HepG2 (cell line): Measurements from ENCODE around the gene ANKRD17. TPM values are rescaled to one million over a fixed set of nuclear protein-coding genes. Genes with fewer than 3 reads are reported as not detected.

Source experiments
- AGO1 ChIP-seq: fragments of 200-400 bp; formaldehyde crosslinking; IDR thresholded peaks from 2 replicates; pipeline ENCODE4 v1.6.1; 2017; ENCODE audit warnings: mild to moderate bottlenecking, low read depth, low read length, moderate library complexity; ENCODE audit not compliant: poor library complexity, severe bottlenecking
- BCL6 ChIP-seq: IDR thresholded peaks from 2 replicates; pipeline ENCODE4 v1.6.1; 2016; ENCODE audit warnings: missing genetic modification reagents, missing compliant biosample characterization
- HDAC2 ChIP-seq: sonication (generic); formaldehyde crosslinking; IDR thresholded peaks from 2 replicates; pipeline ENCODE4 v1.4.0; 2020; ENCODE audit warnings: missing genetic modification reagents
- IRF2 ChIP-seq: IDR thresholded peaks from 2 replicates; pipeline ENCODE4 v1.6.1; 2018; ENCODE audit warnings: missing genetic modification reagents, missing compliant biosample characterization
- ISX ChIP-seq: sonication (generic); formaldehyde crosslinking; conservative IDR thresholded peaks from 2 replicates; pipeline ENCODE4 v1.5.0; 2020; ENCODE audit warnings: missing genetic modification reagents
- KLF11 ChIP-seq: IDR thresholded peaks from 2 replicates; pipeline ENCODE4 v1.6.1; 2016; ENCODE audit warnings: missing compliant biosample characterization
- MYPOP ChIP-seq: sonication (generic); formaldehyde crosslinking; IDR thresholded peaks from 2 replicates; pipeline ENCODE4 v1.8.1; 2023; ENCODE audit warnings: mild to moderate bottlenecking, moderate library complexity, missing genetic modification reagents
- NR2F6 ChIP-seq, 2 experiments: IDR thresholded peaks; 2 replicates each; pipeline ENCODE4 v1.6.1; 2016; ENCODE audit warnings: antibody characterized with exemption in 1 of 2, mild to moderate bottlenecking in 1 of 2
- PHF8 ChIP-seq: sonication (generic); formaldehyde crosslinking; IDR thresholded peaks from 2 replicates; pipeline ENCODE4 v1.5.0; 2020; ENCODE audit warnings: missing genetic modification reagents
- PRPF4 ChIP-seq: fragments of 200-400 bp; formaldehyde crosslinking; IDR thresholded peaks from 2 replicates; pipeline ENCODE4 v1.6.1; 2016; ENCODE audit warnings: low read length, low read depth; ENCODE audit not compliant: poor library complexity, severe bottlenecking
- RNF219 ChIP-seq: sonication (generic); formaldehyde crosslinking; IDR thresholded peaks from 2 replicates; pipeline ENCODE4 v1.5.0; 2020; ENCODE audit warnings: mild to moderate bottlenecking, missing genetic modification reagents
- SALL1 ChIP-seq: sonication (generic); formaldehyde crosslinking; IDR thresholded peaks from 2 replicates; pipeline ENCODE4 v1.8.0; 2022; ENCODE audit warnings: mild to moderate bottlenecking, missing genetic modification reagents
- ZBED4 ChIP-seq: sonication (generic); formaldehyde crosslinking; IDR thresholded peaks from 2 replicates; pipeline ENCODE4 v1.4.0; 2020; ENCODE audit warnings: missing genetic modification reagents, borderline replicate concordance
- ZFP62 ChIP-seq: sonication (generic); formaldehyde crosslinking; IDR thresholded peaks from 2 replicates; pipeline ENCODE4 v1.4.0; 2020; ENCODE audit warnings: missing genetic modification reagents
- ZNF260 ChIP-seq: sonication (generic); formaldehyde crosslinking; IDR thresholded peaks from 2 replicates; pipeline ENCODE4 v1.4.0; 2020; ENCODE audit warnings: missing genetic modification reagents, low read depth, mild to moderate bottlenecking, borderline replicate concordance
- ZNF441 ChIP-seq: sonication (generic); formaldehyde crosslinking; IDR thresholded peaks from 2 replicates; pipeline ENCODE4 v1.7.0; 2021; ENCODE audit warnings: missing genetic modification reagents, borderline replicate concordance
- ZNF556 ChIP-seq: sonication (generic); formaldehyde crosslinking; IDR thresholded peaks from 2 replicates; pipeline ENCODE4 v1.4.0; 2020; ENCODE audit warnings: mild to moderate bottlenecking, missing genetic modification reagents, borderline replicate concordance
- ZNF574 ChIP-seq: sonication (generic); formaldehyde crosslinking; IDR thresholded peaks from 2 replicates; pipeline ENCODE4 v1.4.0; 2020; ENCODE audit warnings: missing genetic modification reagents
- polyA plus RNA-seq, 8 experiments: library from polyadenylated mRNA; depleted of rRNA in 3 of 8; stranded (reverse) in 7 of 8; unstranded in 1 of 8; fragments of >200 nt; fragmentation: Illumina TruSeq in 4 of 8; extraction: Trizol in 4 of 8; gene quantifications; 2 replicates each; pipeline versions ENCODE4 v1.2.1 to v1.2.3, GENCODE V29; 2011 to 2016; ENCODE audit warnings: low read depth in 4 of 8, missing spikeins in 1 of 8, mixed read lengths in 1 of 8; ENCODE audit not compliant: insufficient read depth in 1 of 8
- total RNA-seq, 5 experiments: library from RNA; depleted of rRNA; stranded (reverse); fragments of >200 nt; fragmentation: Illumina TruSeq; extraction: Trizol; gene quantifications; 2 replicates each; pipeline ENCODE4 v1.2.3, GENCODE V29; 2016; ENCODE audit warnings: low read depth in 1 of 5

The ANKRD17 gene
- total and polyA plus RNA-seq, 2 of the 13 experiments (the other 11 are each of a cell fraction or from before 2014, with no cell fraction given) = 55.7 to 61.1 TPM

- peak; percentile 69 for TF ChIP-seq NR2F6 (IDR thresholded peaks at IDR 0.05)
- peak; percentile 56; the same call in 1 of the 2 replicates for TF ChIP-seq NR2F6 (CRISPR knock-in tag; IDR thresholded peaks at IDR 0.05)
- no peak for TF ChIP-seq ZNF574 (CRISPR knock-in tag)
- 0 out of 2 replicates have a peak, but pooled peaks have one; percentile 39 for TF ChIP-seq ZNF441
- no peak for TF ChIP-seq ZNF260 (CRISPR knock-in tag)
- no peak for TF ChIP-seq ISX
- TF ChIP-seq PRPF4 = no peak
- peak; percentile 31; the same call in 1 of the 2 replicates for TF ChIP-seq BCL6 (CRISPR knock-in tag)
- no peak for TF ChIP-seq ZFP62 (CRISPR knock-in tag)
- peak; percentile 53; the same call in 1 of the 2 replicates for TF ChIP-seq IRF2 (CRISPR knock-in tag)
- TF ChIP-seq RNF219 (CRISPR knock-in tag) = no peak
- TF ChIP-seq KLF11 = 0 out of 2 replicates have a peak, but pooled peaks have one; percentile 57
- TF ChIP-seq HDAC2 = 0 out of 2 replicates have a peak, but pooled peaks have one; percentile 35
- no peak for TF ChIP-seq AGO1
- no peak for TF ChIP-seq ZNF556 (CRISPR knock-in tag)
- TF ChIP-seq MYPOP (CRISPR knock-in tag) = peak; percentile 34; the same call in 1 of the 2 replicates
- no peak for TF ChIP-seq ZBED4 (CRISPR knock-in tag)
- TF ChIP-seq SALL1 (CRISPR knock-in tag) = no peak; the same call in 1 of the 2 replicates
- TF ChIP-seq PHF8 (CRISPR knock-in tag) = peak; percentile 50
These were observed 154.6 kb downstream of the ANKRD17 start (continued) for GRCh38 chr4:73103799-73104503.
